PC-3 (cell line): ENCODE measurements around the gene IYD. TPM values are rescaled to one million over a fixed set of nuclear protein-coding genes. Genes with fewer than 3 reads are reported as not detected.

Experiments
- ATAC-seq: fragments of 200-7000 bp; cut with Tn5 transposase; 2 replicates; pipeline ENCODE4 v1.9.1; 2020; ENCODE audit warnings: mild to moderate bottlenecking, moderate library complexity
- BruUV-seq: library from RNA; stranded (reverse); fragments of 400-500 nt; replicated peaks from 2 replicates; lab custom pipeline; 2021; lab: Mats Ljungman, UMichigan
- CTCF ChIA-PET: fragments of 300-600 bp; sonication (Branson Sonifier 250); formaldehyde crosslinking; loops from one replicate; lab custom pipeline; 2022; ENCODE audit warnings: antibody characterized with exemption; lab: Charles Lee
- POLR2A ChIA-PET: fragments of 300-600 bp; sonication (Branson Sonifier 250); formaldehyde crosslinking; loops from one replicate; lab custom pipeline; 2022; ENCODE audit warnings: antibody characterized with exemption; ENCODE audit not compliant: unreplicated experiment; lab: Charles Lee
- DNase-seq: peaks from one replicate; pipeline ENCODE4 v3.0.0-alpha.2; 2015
- H2AFZ ChIP-seq: fragments of 300-600 bp; sonication (generic); 2 replicates; pipeline ENCODE4 v1.6.0; 2016; ENCODE audit warnings: antibody characterized with exemption, low read length
- H3F3A ChIP-seq: fragments of 300-600 bp; sonication (generic); one replicate; pipeline ENCODE4 v1.6.0; 2017; ENCODE audit warnings: antibody characterized with exemption, low read length, control low read depth, mild to moderate bottlenecking; ENCODE audit not compliant: unreplicated experiment
- H3K27ac ChIP-seq: fragments of 300-600 bp; sonication (generic); 2 replicates; pipeline ENCODE4 v1.5.1; 2016; ENCODE audit warnings: mild to moderate bottlenecking, low read length
- H3K27me3 ChIP-seq: fragments of 300-600 bp; sonication (generic); 2 replicates; pipeline ENCODE4 v1.6.1; 2016; ENCODE audit warnings: low read length, mixed read lengths
- H3K36me3 ChIP-seq: fragments of 300-600 bp; sonication (generic); 2 replicates; pipeline ENCODE4 v1.6.1; 2016; ENCODE audit warnings: low read depth, mixed run types, low read length, mixed read lengths
- H3K4me1 ChIP-seq: fragments of 300-600 bp; sonication (generic); 2 replicates; pipeline ENCODE4 v1.5.1; 2016; ENCODE audit warnings: low read length; ENCODE audit not compliant: insufficient read depth
- H3K4me2 ChIP-seq: fragments of 300-600 bp; sonication (generic); 2 replicates; pipeline ENCODE4 v1.6.0; 2016; ENCODE audit warnings: low read length
- H3K4me3 ChIP-seq: fragments of 300-600 bp; sonication (generic); 2 replicates; pipeline ENCODE4 v1.5.1; 2016; ENCODE audit warnings: mild to moderate bottlenecking, low read length, mixed read lengths
- H3K79me2 ChIP-seq: fragments of 300-600 bp; sonication (generic); 2 replicates; pipeline ENCODE4 v1.6.1; 2017; ENCODE audit warnings: low read length, mixed read lengths
- H3K9ac ChIP-seq: fragments of 300-600 bp; sonication (generic); 2 replicates; pipeline ENCODE4 v1.6.0; 2016; ENCODE audit warnings: mild to moderate bottlenecking, low read length
- H3K9me2 ChIP-seq: fragments of 300-600 bp; sonication (generic); replicated peaks from 2 replicates; pipeline ENCODE4 v1.6.1; 2016; ENCODE audit warnings: mixed run types, low read length, mixed read lengths
- H3K9me3 ChIP-seq: fragments of 300-600 bp; sonication (generic); 2 replicates; pipeline ENCODE4 v1.6.1; 2016; ENCODE audit warnings: low read length, mixed read lengths
- H4K20me1 ChIP-seq: fragments of 300-600 bp; sonication (generic); 2 replicates; pipeline ENCODE4 v1.6.1; 2016; ENCODE audit warnings: low read length, mixed read lengths
- CTCF ChIP-seq: fragments of 300-600 bp; sonication (generic); conservative IDR thresholded peaks from 2 replicates; pipeline ENCODE4 v1.5.1; 2017; ENCODE audit warnings: antibody characterized with exemption, low read depth, mild to moderate bottlenecking, low read length
- EZH2 ChIP-seq: fragments of 300-600 bp; sonication (generic); IDR thresholded peaks from one replicate; pipeline ENCODE4 v1.6.1; 2017; ENCODE audit warnings: antibody characterized with exemption, mild to moderate bottlenecking, low read length; ENCODE audit not compliant: unreplicated experiment
- EZH2phosphoT487 ChIP-seq: fragments of 300-600 bp; sonication (generic); IDR thresholded peaks from 2 replicates; pipeline ENCODE4 v1.6.1; 2018; ENCODE audit warnings: mild to moderate bottlenecking, antibody characterized with exemption, low read length, borderline replicate concordance
- intact Hi-C: fragments of 100-400 bp; cut with micrococcal nuclease; formaldehyde crosslinking; loops from 2 replicates; pipeline ENCODE4 v1.9.0; 2023
- total RNA-seq: library from RNA; depleted of rRNA; stranded (reverse); fragments of >200 nt; gene quantifications from 2 replicates; pipeline ENCODE4 v1.2.3, GENCODE V29; 2014

The IYD gene
- total RNA-seq, 1 experiment from 2014 or later = 0.04 TPM

GRCh38 chr6:150369408-150369807 lies 596 bp downstream of the IYD start:
- Histone ChIP-seq H2AFZ (no peak overlapping the region), H3K4me1 (no peaks in the 10 kb centered on the region), H3K4me2 (no peak overlapping the region), H3K9ac (no peak overlapping the region), H4K20me1 (no peaks in the 10 kb centered on the region), H3K4me3 (no peak overlapping the region), H3K9me3 (no peaks in the 10 kb centered on the region), H3K27ac (no peak overlapping the region), H3K79me2 (no peaks in the 10 kb centered on the region), H3K27me3 (no peaks in the 10 kb centered on the region), H3K36me3 (no peaks in the 10 kb centered on the region), H3K9me2 (no peaks in the 10 kb centered on the region), H3F3A (no peaks in the 10 kb centered on the region)
- ChIA-PET CTCF (no interaction called here), POLR2A (no interaction called here)
- no peak for ATAC-seq
- DNase-seq = no peak
- intact Hi-C loops = no loop called here
- TF ChIP-seq EZH2phosphoT487 = no peak
- no peak for TF ChIP-seq EZH2
- TF ChIP-seq CTCF = no peak
- BruUV-seq = no TSS peak

- Histone ChIP-seq H2AFZ (no peak overlapping the region), H4K20me1 (no peaks in the 10 kb centered on the region), H3K9me2 (no peaks in the 10 kb centered on the region), H3K27me3 (no peaks in the 10 kb centered on the region), H3K9ac (no peak overlapping the region), H3K4me2 (no peak overlapping the region), H3K4me1 (no peaks in the 10 kb centered on the region), H3K27ac (no peak overlapping the region), H3F3A (no peaks in the 10 kb centered on the region), H3K9me3 (no peaks in the 10 kb centered on the region), H3K4me3 (no peak overlapping the region), H3K79me2 (no peaks in the 10 kb centered on the region), H3K36me3 (no peaks in the 10 kb centered on the region)
- no peak for DNase-seq
- ATAC-seq = no peak
- intact Hi-C loops = no loop called here
- TF ChIP-seq EZH2phosphoT487 (no peak), CTCF (no peak), EZH2 (no peak)
- POLR2A ChIA-PET = no interaction called here
- CTCF ChIA-PET = no interaction called here
- no TSS peak for BruUV-seq
Measured at GRCh38 chr6:150370112-150370511, 1.3 kb downstream of the IYD start.

GRCh38 chr6:150371356-150371755 lies 2.5 kb downstream of the IYD start:
- no peak overlapping the region for H3K9ac ChIP-seq
- H3K36me3 ChIP-seq = no peaks in the 10 kb centered on the region
- TF ChIP-seq CTCF (no peak), EZH2 (no peak), EZH2phosphoT487 (no peak)
- CTCF ChIA-PET = no interaction called here
- H3K4me3 ChIP-seq = no peak overlapping the region
- no peaks in the 10 kb centered on the region for H3K9me3 ChIP-seq
- H3K9me2 ChIP-seq = no peaks in the 10 kb centered on the region
- POLR2A ChIA-PET = no interaction called here
- DNase-seq = no peak
- H2AFZ ChIP-seq = no peak overlapping the region
- ATAC-seq = no peak
- no peaks in the 10 kb centered on the region for H3K79me2 ChIP-seq
- no peaks in the 10 kb centered on the region for H3K27me3 ChIP-seq
- H3K4me1 ChIP-seq = no peaks in the 10 kb centered on the region
- no peak overlapping the region for H3K4me2 ChIP-seq
- no peaks in the 10 kb centered on the region for H4K20me1 ChIP-seq
- no TSS peak for BruUV-seq
- intact Hi-C loops = no loop called here
- no peak overlapping the region for H3K27ac ChIP-seq
- H3F3A ChIP-seq = no peaks in the 10 kb centered on the region
